ENCODE measurements around the gene LCE7A. TPM values are rescaled to one million over a fixed set of nuclear protein-coding genes. Genes with fewer than 3 reads are reported as not detected.

The LCE7A gene
- total and polyA plus RNA-seq, 2 donors (not counting 1 experiment from before 2014, with no cell fraction given): not detected

GRCh38 chr1:152827173-152827572, 32.6 kb upstream of the LCE7A start, which contains the start of gene LCE1A:
Gene LCE1A (plus strand): TSS chr1:152827473. CDS start chr1:152827473, 0 bp downstream.
- no peak for TF ChIP-seq EZH2 (IDR thresholded peaks at IDR 0.05; ENCODE audit: borderline replicate concordance, insufficient read depth, low read depth, low read length, poor library complexity, severe bottlenecking)
- TF ChIP-seq CTCF (IDR thresholded peaks at IDR 0.05): no peak
- Mint-ChIP-seq H3K4me3 (no peak within 1 kb of the TSS), H3K27ac (no peak within 1 kb of the TSS), H3K9me3 (ENCODE audit: insufficient read depth) (no peaks in the 10 kb centered on the region), H3K27me3 (peaks cover 41% of the 10 kb centered on the region), H3K4me1 (no peaks in the 10 kb centered on the region)
- intact Hi-C loops (cut with micrococcal nuclease): no loop called here
- peaks cover 0 to 12% (median 5%) of the 10 kb centered on the region in 4 experiments for H3K27me3 ChIP-seq (replicated peaks in 1 of 4; ENCODE audit: control extremely low read depth in 1 of 4, control insufficient read depth in 3 of 4, insufficient read depth in 4 of 4, low read length in 3 of 4)
- WGBS (ENCODE audit: insufficient coverage): 86% methylated on average over 2 of the region's 2 CpGs
- no peak within 1 kb of the TSS for H3K27ac ChIP-seq (ENCODE audit: low read length in 2 of 2)
- no peaks in the 10 kb centered on the region for H4K20me1 ChIP-seq (ENCODE audit: control insufficient read depth, insufficient read depth, low read length, poor library complexity, severe bottlenecking)
- ChIA-PET POLR2A (no interaction called here), CTCF (no interaction called here)
- no peak within 1 kb of the TSS for H3K9ac ChIP-seq (ENCODE audit: low read length)
- no peak within 1 kb of the TSS for H3K4me2 ChIP-seq (replicated peaks; ENCODE audit: low read depth, low read length, poor library complexity, severe bottlenecking)
- ATAC-seq (ENCODE audit: low read depth): no peak
- H3K36me3 ChIP-seq (replicated peaks in 1 of 2; ENCODE audit: control extremely low read depth in 1 of 2, control insufficient read depth in 1 of 2, extremely low read depth in 1 of 2, insufficient read depth in 2 of 2, low read length in 1 of 2): no peaks in the 10 kb centered on the region
- no peak within 1 kb of the TSS for H3K4me3 ChIP-seq (ENCODE audit: control extremely low read depth in 1 of 5, extremely low read depth in 1 of 5, insufficient read depth in 1 of 5, low read depth in 2 of 5, low read length in 4 of 5)
- no peak within 1 kb of the TSS for H2AFZ ChIP-seq (ENCODE audit: insufficient read depth, low read depth, low read length, poor library complexity, severe bottlenecking)
- DNase-seq: no peak
- no peaks in the 10 kb centered on the region for H3K9me3 ChIP-seq (ENCODE audit: control extremely low read depth in 1 of 3, control insufficient read depth in 2 of 3, insufficient read depth in 1 of 3, low read length in 2 of 3)
- H3K4me1 ChIP-seq (ENCODE audit: control insufficient read depth in 2 of 2, insufficient read depth in 2 of 2, low read length in 2 of 2): no peaks in the 10 kb centered on the region
- H3K79me2 ChIP-seq (ENCODE audit: control insufficient read depth, insufficient read depth, low read length): no peaks in the 10 kb centered on the region

GRCh38 chr1:152836870-152837269, 22.9 kb upstream of the LCE7A start:
- ATAC-seq (ENCODE audit: low read depth) (no peak), DNase-seq (no peak)
- intact Hi-C loops (cut with micrococcal nuclease): no loop called here
- H4K20me1 ChIP-seq (ENCODE audit: control insufficient read depth, insufficient read depth, low read length, poor library complexity, severe bottlenecking): no peaks in the 10 kb centered on the region
- H3K4me2 ChIP-seq (replicated peaks; ENCODE audit: low read depth, low read length, poor library complexity, severe bottlenecking): no peak overlapping the region
- no peaks in the 10 kb centered on the region for H3K9me3 ChIP-seq (ENCODE audit: control extremely low read depth in 1 of 3, control insufficient read depth in 2 of 3, insufficient read depth in 1 of 3, low read length in 2 of 3)
- H3K4me3 Mint-ChIP-seq: no peak overlapping the region
- no peaks in the 10 kb centered on the region for H3K4me1 ChIP-seq (ENCODE audit: control insufficient read depth in 2 of 2, insufficient read depth in 2 of 2, low read length in 2 of 2)
- H3K27ac Mint-ChIP-seq: no peak overlapping the region
- no peaks in the 10 kb centered on the region for H3K9me3 Mint-ChIP-seq (ENCODE audit: insufficient read depth)
- H3K27me3 Mint-ChIP-seq: peaks cover 14% of the 10 kb centered on the region
- no peaks in the 10 kb centered on the region for H3K79me2 ChIP-seq (ENCODE audit: control insufficient read depth, insufficient read depth, low read length)
- H2AFZ ChIP-seq (ENCODE audit: insufficient read depth, low read depth, low read length, poor library complexity, severe bottlenecking): no peak overlapping the region
- CTCF ChIA-PET: no interaction called here
- TF ChIP-seq EZH2 (IDR thresholded peaks at IDR 0.05; ENCODE audit: borderline replicate concordance, insufficient read depth, low read depth, low read length, poor library complexity, severe bottlenecking) (no peak), CTCF (IDR thresholded peaks at IDR 0.05) (no peak)
- no peak overlapping the region for H3K9ac ChIP-seq (ENCODE audit: low read length)
- no peaks in the 10 kb centered on the region for H3K4me1 Mint-ChIP-seq
- H3K36me3 ChIP-seq (replicated peaks in 1 of 2; ENCODE audit: control extremely low read depth in 1 of 2, control insufficient read depth in 1 of 2, extremely low read depth in 1 of 2, insufficient read depth in 2 of 2, low read length in 1 of 2): no peaks in the 10 kb centered on the region
- POLR2A ChIA-PET: no interaction called here
- H3K4me3 ChIP-seq (ENCODE audit: control extremely low read depth in 1 of 5, extremely low read depth in 1 of 5, insufficient read depth in 1 of 5, low read depth in 2 of 5, low read length in 4 of 5): no peak overlapping the region
- H3K27me3 ChIP-seq (replicated peaks in 1 of 4; ENCODE audit: control extremely low read depth in 1 of 4, control insufficient read depth in 3 of 4, insufficient read depth in 4 of 4, low read length in 3 of 4): no peaks in the 10 kb centered on the region
- WGBS (ENCODE audit: insufficient coverage): no CpG with 5 or more reads among the region's 2 CpGs
- no peak overlapping the region for H3K27ac ChIP-seq (ENCODE audit: low read length in 2 of 2)

Measured in B cell (primary cell).